ENCODE measurements around the gene PPFIA2. TPM values are rescaled to one million over a fixed set of nuclear protein-coding genes. Genes with fewer than 3 reads are reported as not detected.

Gene PPFIA2
- total RNA-seq, 6 experiments from 2014 or later, result not detected

GRCh38 chr12:81520064-81520945 lies 238.8 kb downstream of the PPFIA2 start:
- Mint-ChIP-seq H3K4me1 (ENCODE audit: low read depth) (no peaks in the 10 kb centered on the region), H3K36me3 (ENCODE audit: low read depth) (no peaks in the 10 kb centered on the region), H3K9me3 (peaks cover 48% of the 10 kb centered on the region), H3K4me3 (no peak overlapping the region; the same call in 1 of the 2 replicates), H3K27me3 (ENCODE audit: insufficient read depth) (no peaks in the 10 kb centered on the region), H3K27ac (no peak overlapping the region)
- no peak for DNase-seq
- no peak for TF ChIP-seq CTCF (IDR thresholded peaks at IDR 0.05)

- Mint-ChIP-seq H3K36me3 (ENCODE audit: low read depth) (no peaks in the 10 kb centered on the region), H3K4me1 (ENCODE audit: low read depth) (no peaks in the 10 kb centered on the region), H3K4me3 (no peak overlapping the region), H3K27ac (no peak overlapping the region), H3K27me3 (ENCODE audit: insufficient read depth) (no peaks in the 10 kb centered on the region), H3K9me3 (peaks cover 47% of the 10 kb centered on the region)
- DNase-seq, result no peak
- no peak for TF ChIP-seq CTCF (IDR thresholded peaks at IDR 0.05)
These were observed 240.5 kb downstream of the PPFIA2 start for GRCh38 chr12:81518638-81519037.

GRCh38 chr12:81517296-81517695 lies 241.9 kb downstream of the PPFIA2 start:
- DNase-seq, result no peak
- TF ChIP-seq CTCF (IDR thresholded peaks at IDR 0.05), result no peak
- Mint-ChIP-seq H3K4me1 (ENCODE audit: low read depth) (no peaks in the 10 kb centered on the region), H3K27me3 (ENCODE audit: insufficient read depth) (no peaks in the 10 kb centered on the region), H3K27ac (no peak overlapping the region), H3K36me3 (ENCODE audit: low read depth) (no peaks in the 10 kb centered on the region), H3K4me3 (no peak overlapping the region), H3K9me3 (peaks cover 41% of the 10 kb centered on the region)

- no peak for DNase-seq
- H3K4me3 Mint-ChIP-seq, result no peak overlapping the region
- TF ChIP-seq CTCF (IDR thresholded peaks at IDR 0.05), result no peak
These were observed 256.0 kb downstream of the PPFIA2 start for GRCh38 chr12:81502912-81503695.

GRCh38 chr12:81500788-81501187 lies 258.4 kb downstream of the PPFIA2 start:
- Mint-ChIP-seq H3K4me3 (no peak overlapping the region), H3K27ac (no peak overlapping the region), H3K9me3 (peaks cover 37% of the 10 kb centered on the region), H3K36me3 (ENCODE audit: low read depth) (no peaks in the 10 kb centered on the region), H3K4me1 (ENCODE audit: low read depth) (no peaks in the 10 kb centered on the region), H3K27me3 (ENCODE audit: insufficient read depth) (no peaks in the 10 kb centered on the region)
- DNase-seq, result no peak
- no peak for TF ChIP-seq CTCF (IDR thresholded peaks at IDR 0.05)

More at GRCh38 chr12:81502912-81503695, 256.0 kb downstream of the PPFIA2 start:
- Mint-ChIP-seq H3K9me3 (peaks cover 30% of the 10 kb centered on the region), H3K27me3 (ENCODE audit: insufficient read depth) (no peaks in the 10 kb centered on the region), H3K27ac (no peak overlapping the region), H3K36me3 (ENCODE audit: low read depth) (no peaks in the 10 kb centered on the region), H3K4me1 (ENCODE audit: low read depth) (no peaks in the 10 kb centered on the region)
